B cell (primary cell): Measurements from ENCODE around the gene GRN. TPM values are rescaled to one million over a fixed set of nuclear protein-coding genes. Genes with fewer than 3 reads are reported as not detected.
"Not testable (repeated sequence)": the region's sequence is repeated elsewhere in the genome, so short reads cannot be mapped to it uniquely, and the experiment has no call there.

Experiments
- ATAC-seq: fragments of 200-7000 bp; cut with Tn5 transposase; one replicate; pipeline ENCODE4 v1.10.0; 2021; ENCODE audit warnings: low read depth, mild to moderate bottlenecking, moderate number of reproducible peaks, moderate library complexity
- CTCF ChIA-PET: fragments of 350-600 bp; sonication (Branson Sonifier 250); formaldehyde crosslinking; loops from one replicate; lab custom pipeline; 2021; ENCODE audit warnings: antibody characterized with exemption, inconsistent platforms; lab: Charles Lee
- POLR2A ChIA-PET: fragments of 350-600 bp; sonication (Branson Sonifier 250); formaldehyde crosslinking; loops from one replicate; lab custom pipeline; 2021; ENCODE audit warnings: antibody characterized with exemption; lab: Charles Lee
- DNase-seq: peaks from one replicate; pipeline ENCODE4 v3.0.0; 2013
- H2AFZ ChIP-seq: 2 replicates; pipeline ENCODE4 v1.6.1; 2012; ENCODE audit warnings: mild to moderate bottlenecking, low read depth, low read length; ENCODE audit not compliant: insufficient read depth, poor library complexity, severe bottlenecking
- H3K27ac ChIP-seq, 2 donors: 1 replicate in 1 of 2; 2 replicates in 1 of 2; pipeline ENCODE4 v1.5.1; 2012 to 2013; ENCODE audit warnings: low read length in 2 of 2, mild to moderate bottlenecking in 2 of 2, moderate library complexity in 1 of 2
- H3K27me3 ChIP-seq, 4 experiments: fragments of 200-600 bp in 1 of 4; sonication (generic) in 1 of 4; replicated peaks in 1 of 4; 1 replicate in 2 of 4; 2 replicates in 2 of 4; pipeline versions ENCODE4 v1.6.1 to v1.7.0; 2013 to 2016; ENCODE audit warnings: low read length in 3 of 4, mild to moderate bottlenecking in 2 of 4, mixed read lengths in 1 of 4, moderate library complexity in 1 of 4; ENCODE audit not compliant: insufficient read depth in 4 of 4, control insufficient read depth in 3 of 4; ENCODE audit errors: control extremely low read depth in 1 of 4
- H3K36me3 ChIP-seq, 2 experiments: replicated peaks in 1 of 2; 1 replicate in 1 of 2; 2 replicates in 1 of 2; pipeline versions ENCODE4 v1.6.1 to v1.7.1; 2013; ENCODE audit warnings: low read length in 1 of 2; ENCODE audit not compliant: insufficient read depth in 2 of 2, control insufficient read depth in 1 of 2; ENCODE audit errors: control extremely low read depth in 1 of 2, extremely low read depth in 1 of 2
- H3K4me1 ChIP-seq, 2 donors: fragments of 200-600 bp in 1 of 2; sonication (generic) in 1 of 2; 1 replicate in 1 of 2; 2 replicates in 1 of 2; pipeline versions ENCODE4 v1.5.1 to v1.6.1; 2013 to 2017; ENCODE audit warnings: low read length in 2 of 2; ENCODE audit not compliant: control insufficient read depth in 2 of 2, insufficient read depth in 2 of 2
- H3K4me2 ChIP-seq: replicated peaks from 2 replicates; pipeline ENCODE3; 2012; ENCODE audit warnings: mild to moderate bottlenecking, low read depth, low read length; ENCODE audit not compliant: poor library complexity, severe bottlenecking
- H3K4me3 ChIP-seq, 5 experiments: fragments of 200-600 bp in 1 of 5; sonication (generic) in 1 of 5; 1 replicate in 3 of 5; 2 replicates in 2 of 5; pipeline versions ENCODE4 v1.5.1 to v1.7.0; 2011 to 2016; ENCODE audit warnings: low read length in 4 of 5, mild to moderate bottlenecking in 4 of 5, low read depth in 2 of 5, control low read depth in 1 of 5, moderate library complexity in 1 of 5; ENCODE audit not compliant: insufficient read depth in 1 of 5; ENCODE audit errors: control extremely low read depth in 1 of 5, extremely low read depth in 1 of 5
- H3K79me2 ChIP-seq: fragments of 200-600 bp; sonication (generic); one replicate; pipeline ENCODE4 v1.6.0; 2016; ENCODE audit warnings: low read length; ENCODE audit not compliant: control insufficient read depth, insufficient read depth
- H3K9ac ChIP-seq: fragments of 200-600 bp; sonication (generic); 2 replicates; pipeline ENCODE4 v1.6.1; 2017; ENCODE audit warnings: mild to moderate bottlenecking, low read length, moderate library complexity
- H3K9me3 ChIP-seq, 3 donors: one replicate each; pipeline versions ENCODE4 v1.6.1 to v1.7.1; 2013; ENCODE audit warnings: low read length in 2 of 3; ENCODE audit not compliant: control insufficient read depth in 2 of 3, insufficient read depth in 1 of 3; ENCODE audit errors: control extremely low read depth in 1 of 3
- H4K20me1 ChIP-seq: 2 replicates; pipeline ENCODE4 v1.6.0; 2012; ENCODE audit warnings: mild to moderate bottlenecking, low read length; ENCODE audit not compliant: insufficient read depth, control insufficient read depth, poor library complexity, severe bottlenecking
- H3K27ac Mint-ChIP-seq: one replicate; pipeline ENCODE4 v1.8.0; 2021; ENCODE audit warnings: mixed read lengths
- H3K27me3 Mint-ChIP-seq: one replicate; pipeline ENCODE4 v1.8.0; 2021; ENCODE audit warnings: mixed read lengths
- H3K4me1 Mint-ChIP-seq: one replicate; pipeline ENCODE4 v1.8.0; 2021; ENCODE audit warnings: mixed read lengths
- H3K4me3 Mint-ChIP-seq: one replicate; pipeline ENCODE4 v1.8.0; 2021; ENCODE audit warnings: mixed read lengths
- H3K9me3 Mint-ChIP-seq: one replicate; pipeline ENCODE4 v1.8.0; 2022; ENCODE audit warnings: mixed read lengths; ENCODE audit not compliant: insufficient read depth
- CTCF ChIP-seq: fragments of 200-600 bp; IDR thresholded peaks from one replicate; pipeline ENCODE4 v1.8.0; 2022; ENCODE audit warnings: antibody characterized with exemption, mild to moderate bottlenecking
- EZH2 ChIP-seq: IDR thresholded peaks from 2 replicates; pipeline ENCODE4 v1.6.1; 2012; ENCODE audit warnings: borderline replicate concordance, low read depth, mild to moderate bottlenecking, moderate library complexity, low read length; ENCODE audit not compliant: insufficient read depth, poor library complexity, severe bottlenecking
- WGBS: methylation state at CpG from one replicate; pipeline ENCODE4 v1.1.5; 2013; ENCODE audit warnings: missing lambda C conversion rate; ENCODE audit not compliant: insufficient coverage; 5-methylcytosine and 5-hydroxymethylcytosine counted together
- intact Hi-C: fragments of 100-400 bp; cut with micrococcal nuclease; formaldehyde crosslinking; loops from one replicate; pipeline ENCODE4 v1.10.0; 2022
- polyA plus RNA-seq: library from polyadenylated mRNA; depleted of rRNA; stranded (reverse); fragments of >200 nt; gene quantifications from 2 replicates; pipeline ENCODE4 v1.2.3, GENCODE V29; 2012
- total RNA-seq, 2 donors: library from RNA; stranded (reverse); fragments of 120-200 nt in 1 of 2; gene quantifications; 1 replicate in 1 of 2; 2 replicates in 1 of 2; pipeline versions ENCODE4 v1.2.3 to v1.2.4, GENCODE V29; 2013 to 2022

Gene GRN
- total and polyA plus RNA-seq, 2 donors (not counting 1 experiment from before 2014, with no cell fraction given): 187 to 226 TPM

GRCh38 chr17:44389723-44390202 is 44.7 kb downstream of the GRN start:
- intact Hi-C loops: no loop called here
- DNase-seq (no peak), ATAC-seq (no peak)
- Histone ChIP-seq H3K79me2 (no peaks in the 10 kb centered on the region), H3K4me3 (no peak overlapping the region), H3K27me3 (peaks cover 0 to 29% (median 11%) of the 10 kb centered on the region in 4 experiments), H2AFZ (no peak overlapping the region), H3K4me2 (no peak overlapping the region), H4K20me1 (no peaks in the 10 kb centered on the region), H3K9ac (no peak overlapping the region), H3K27ac (no peak overlapping the region), H3K4me1 (peaks cover 18 to 22% of the 10 kb centered on the region in 2 donors), H3K36me3 (no peaks in the 10 kb centered on the region), H3K9me3 (peaks cover 0 to 15% (median 0%) of the 10 kb centered on the region in 3 donors)
- ChIA-PET POLR2A (no interaction called here), CTCF (interaction anchor here (0.8 kb wide), 1 partner anchor 22 kb away, joined by 3 read pairs; no protein-coding TSS in a partner anchor)
- no peaks in the 10 kb centered on the region for H3K9me3 Mint-ChIP-seq
- TF ChIP-seq EZH2 (no peak), CTCF (no peak)
- H3K4me1 Mint-ChIP-seq: peaks cover 21% of the 10 kb centered on the region
- WGBS: 0% methylated on average over 1 of the region's 6 CpGs
- no peak overlapping the region for H3K27ac Mint-ChIP-seq
- H3K4me3 Mint-ChIP-seq: no peak overlapping the region
- peaks cover 19% of the 10 kb centered on the region for H3K27me3 Mint-ChIP-seq

GRCh38 chr17:44390250-44390870 is 45.3 kb downstream of the GRN start:
- no peak overlapping the region for H3K4me3 ChIP-seq
- no peak overlapping the region for H2AFZ ChIP-seq
- 46% methylated on average over 8 of the region's 10 CpGs for WGBS
- H3K79me2 ChIP-seq: no peaks in the 10 kb centered on the region
- Mint-ChIP-seq H3K4me1 (peaks cover 19% of the 10 kb centered on the region), H3K4me3 (no peak overlapping the region), H3K27ac (no peak overlapping the region), H3K9me3 (no peaks in the 10 kb centered on the region), H3K27me3 (peaks cover 15% of the 10 kb centered on the region)
- ChIA-PET CTCF (interaction anchor here (0.8 kb wide), 1 partner anchor 23 kb away, joined by 3 read pairs; no protein-coding TSS in a partner anchor), POLR2A (no interaction called here)
- no peak overlapping the region for H3K27ac ChIP-seq
- DNase-seq (no peak), ATAC-seq (no peak)
- H3K9ac ChIP-seq: no peak overlapping the region
- H3K27me3 ChIP-seq: peaks cover 0 to 24% (median 9%) of the 10 kb centered on the region in 4 experiments
- no peaks in the 10 kb centered on the region for H4K20me1 ChIP-seq
- TF ChIP-seq EZH2 (no peak), CTCF (no peak)
- H3K4me2 ChIP-seq: no peak overlapping the region
- H3K4me1 ChIP-seq: peaks cover 14 to 18% of the 10 kb centered on the region in 2 donors
- intact Hi-C loops: no loop called here
- peaks cover 0 to 11% (median 0%) of the 10 kb centered on the region in 3 donors for H3K9me3 ChIP-seq
- H3K36me3 ChIP-seq: no peaks in the 10 kb centered on the region

GRCh38 chr17:44394112-44394511 is 49.0 kb downstream of the GRN start:
- H2AFZ ChIP-seq, H3K4me1 ChIP-seq, H3K4me1 Mint-ChIP-seq, ATAC-seq, H3K9me3 ChIP-seq, CTCF ChIA-PET, H3K9me3 Mint-ChIP-seq, H3K9ac ChIP-seq, intact Hi-C loops, H3K4me3 Mint-ChIP-seq, H3K79me2 ChIP-seq, H3K4me3 ChIP-seq, H3K4me2 ChIP-seq, DNase-seq, H3K27ac Mint-ChIP-seq, H3K27me3 Mint-ChIP-seq, H3K27me3 ChIP-seq, H3K27ac ChIP-seq: not testable (repeated sequence)
- WGBS: 100% methylated on average over 5 of the region's 9 CpGs
- POLR2A ChIA-PET: interaction anchor here (0.7 kb wide), 1 partner anchor 37 kb away, joined by 5 read pairs; no protein-coding TSS in a partner anchor
- Histone ChIP-seq H3K36me3 (peaks cover 0 to 24% of the 10 kb centered on the region in 2 experiments), H4K20me1 (peaks cover 14% of the 10 kb centered on the region)
